Heart right ventricle (tissue), 16 donors: ENCODE data around the gene GRP. TPM values are rescaled to one million over a fixed set of nuclear protein-coding genes. Genes with fewer than 3 reads are reported as not detected.

ENCODE experiments used
- ATAC-seq, 8 donors: fragments of 200-7000 bp; cut with Tn5 transposase; one replicate each; pipeline ENCODE4 v1.9.1; 2020; ENCODE audit warnings: mild to moderate bottlenecking in 8 of 8, moderate library complexity in 8 of 8, moderate number of reproducible peaks in 1 of 8
- DNase-seq, 2 donors: peaks; one replicate each; pipeline ENCODE4 v3.0.0-alpha.2; 2020
- H3K27ac ChIP-seq, 10 donors: fragments of 200-600 bp; sonication (generic) in 2 of 10; one replicate each; pipeline versions ENCODE4 v1.5.0 to v1.8.0; 2020 to 2022; ENCODE audit warnings: mild to moderate bottlenecking in 3 of 10
- H3K27me3 ChIP-seq, 7 donors: fragments of 200-600 bp; one replicate each; pipeline ENCODE4 v1.8.0; 2021 to 2022; ENCODE audit warnings: mild to moderate bottlenecking in 2 of 7
- H3K36me3 ChIP-seq, 9 donors: fragments of 200-600 bp; sonication (generic) in 1 of 9; one replicate each; pipeline versions ENCODE4 v1.5.0 to v1.8.0; 2020 to 2022; ENCODE audit warnings: mild to moderate bottlenecking in 2 of 9
- H3K4me1 ChIP-seq, 9 donors: fragments of 200-600 bp; sonication (generic) in 1 of 9; one replicate each; pipeline versions ENCODE4 v1.5.0 to v1.8.0; 2020 to 2022; ENCODE audit warnings: mild to moderate bottlenecking in 4 of 9
- H3K4me3 ChIP-seq, 10 donors: fragments of 200-600 bp; sonication (generic) in 2 of 10; one replicate each; pipeline versions ENCODE4 v1.5.0 to v1.8.0; 2020 to 2022; ENCODE audit warnings: mild to moderate bottlenecking in 7 of 10, moderate library complexity in 2 of 10
- H3K9me3 ChIP-seq, 11 donors: fragments of 200-600 bp in 10 of 11; sonication (generic) in 2 of 11; one replicate each; pipeline versions ENCODE4 v1.5.0 to v1.8.0; 2013 to 2022; ENCODE audit warnings: mild to moderate bottlenecking in 2 of 11, control low read depth in 1 of 11, moderate library complexity in 1 of 11
- WGBS, 2 donors: extraction: QIAGEN DNeasy Blood & Tissue Kit; methylation state at CpG; one replicate each; pipeline ENCODE4 v1.1.7; 2013; ENCODE audit warnings: inconsistent platforms in 1 of 2; 5-methylcytosine and 5-hydroxymethylcytosine counted together
- intact Hi-C, 10 donors: fragments of 100-400 bp; cut with DNase I; formaldehyde crosslinking; loops; one replicate each; pipeline versions ENCODE4 v1.11.1 to v1.14.2; 2022
- polyA plus RNA-seq, 2 donors: library from polyadenylated mRNA; stranded (reverse); fragments of 200-250 nt; gene quantifications; one replicate each; pipeline ENCODE4 v1.2.3, GENCODE V29; 2013
- total RNA-seq, 10 donors: library from RNA; stranded (reverse); fragmentation: NEBNext Ultra II Directional in 3 of 10; extraction: Animal tissue kit (Norgen Biotek cat#: 25700) in 3 of 10; gene quantifications; one replicate each; pipeline versions ENCODE4 v1.2.1 to v1.2.4, GENCODE V29; 2021 to 2023
- TF ChIP-seq, protein P1 (sequence below), 9 donors: fragments of 200-600 bp; sonication (generic) in 2 of 9; IDR thresholded peaks; one replicate each; pipeline versions ENCODE4 v1.5.0 to v1.8.0; 2021 to 2022; ENCODE audit warnings: antibody characterized with exemption in 9 of 9, mild to moderate bottlenecking in 5 of 9, moderate library complexity in 1 of 9
- donor health status: Arrhythmogenic right ventricular cardiomyopathy.
- donor health status: ischemic (EF 13 %, LVEDD 7.1; RV severe dilation, severe dysfunction).
- donor health status: healthy with polysubstance abuse.
- donor health status: DM: no; HTN: yes; CAD: no.
- donor health status: DM: no; HTN: no; CAD: no.
- donor health status: ischemic (EF 25% LVEDD 6.9; RV normal size, moderate dysfunction).
- donor health status: ischemic (EF 25% LVEDD 5.7; RV mildly dilated, moderate dysfunction).
- donor health status: healthy.
- donor health status: DM: yes; HTN: yes; CAD: no.
- donor health status: Ischemic cardiomyopathy.
- donor health status: ischemic (EF 35%, LVEDD 5.7; RV mildly dilated, moderate dysfunction).
- donor health status: nonischemic (EF 11% LVEDD 7.7; RV severe dilation, severe dysfunction).
- donor health status: DM: yes; HTN: yes; CAD: no.
- donor health status: PGD.
- donor health status: ischemic (EF 29% LVEDD 5.4; RV normal size, mild dysfunction).
- donor health status: nonischemic (EF 23%, LVEDD 6.1; RV moderate dilation, normal function).

GRP gene
- total and polyA plus RNA-seq, 12 donors, result not detected

GRCh38 chr18:59278793-59279192, 58.8 kb downstream of the GRP start:
- WGBS, 2 donors, result 65 to 71% methylated on average over 5 of the region's 5 CpGs

GRCh38 chr18:59279193-59279592, 59.2 kb downstream of the GRP start:
- ATAC-seq, result no peak
- no peak overlapping the region for H3K4me3 ChIP-seq
- 59 to 64% methylated on average over 3 of the region's 3 CpGs for WGBS, 2 donors

More at GRCh38 chr18:59278793-59279192, 58.8 kb downstream of the GRP start:
- H3K4me3 ChIP-seq, result no peak overlapping the region
- DNase-seq (no peak), ATAC-seq (no peak)
- no peaks in the 10 kb centered on the region for H3K36me3 ChIP-seq
- no peak overlapping the region for H3K27ac ChIP-seq
- peaks cover 0 to 97% (median 88%) of the 10 kb centered on the region in 7 donors for H3K27me3 ChIP-seq
- H3K4me1 ChIP-seq, result peaks cover 0 to 6% (median 4%) of the 10 kb centered on the region in 9 donors
- TF ChIP-seq, protein P1, sequence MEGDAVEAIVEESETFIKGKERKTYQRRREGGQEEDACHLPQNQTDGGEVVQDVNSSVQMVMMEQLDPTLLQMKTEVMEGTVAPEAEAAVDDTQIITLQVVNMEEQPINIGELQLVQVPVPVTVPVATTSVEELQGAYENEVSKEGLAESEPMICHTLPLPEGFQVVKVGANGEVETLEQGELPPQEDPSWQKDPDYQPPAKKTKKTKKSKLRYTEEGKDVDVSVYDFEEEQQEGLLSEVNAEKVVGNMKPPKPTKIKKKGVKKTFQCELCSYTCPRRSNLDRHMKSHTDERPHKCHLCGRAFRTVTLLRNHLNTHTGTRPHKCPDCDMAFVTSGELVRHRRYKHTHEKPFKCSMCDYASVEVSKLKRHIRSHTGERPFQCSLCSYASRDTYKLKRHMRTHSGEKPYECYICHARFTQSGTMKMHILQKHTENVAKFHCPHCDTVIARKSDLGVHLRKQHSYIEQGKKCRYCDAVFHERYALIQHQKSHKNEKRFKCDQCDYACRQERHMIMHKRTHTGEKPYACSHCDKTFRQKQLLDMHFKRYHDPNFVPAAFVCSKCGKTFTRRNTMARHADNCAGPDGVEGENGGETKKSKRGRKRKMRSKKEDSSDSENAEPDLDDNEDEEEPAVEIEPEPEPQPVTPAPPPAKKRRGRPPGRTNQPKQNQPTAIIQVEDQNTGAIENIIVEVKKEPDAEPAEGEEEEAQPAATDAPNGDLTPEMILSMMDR (IDR thresholded peaks at IDR 0.05), result no peak
- no peaks in the 10 kb centered on the region for H3K9me3 ChIP-seq
- intact Hi-C loops, result no loop called here

GRCh38 chr18:59279722-59280121, 59.8 kb downstream of the GRP start:
- Histone ChIP-seq H3K9me3 (no peaks in the 10 kb centered on the region), H3K27ac (no peak overlapping the region), H3K36me3 (no peaks in the 10 kb centered on the region), H3K4me3 (no peak overlapping the region), H3K27me3 (peaks cover 0 to 97% (median 88%) of the 10 kb centered on the region in 7 donors), H3K4me1 (no peaks in the 10 kb centered on the region)
- TF ChIP-seq, protein P1 (IDR thresholded peaks at IDR 0.05), result no peak
- DNase-seq, result no peak
- intact Hi-C loops, result no loop called here
- 47 to 53% methylated on average over 1 of the region's 1 CpG for WGBS, 2 donors
- no peak for ATAC-seq

More at GRCh38 chr18:59279193-59279592, 59.2 kb downstream of the GRP start:
- H3K36me3 ChIP-seq, result no peaks in the 10 kb centered on the region
- H3K9me3 ChIP-seq, result no peaks in the 10 kb centered on the region
- DNase-seq, result no peak
- TF ChIP-seq, protein P1 (IDR thresholded peaks at IDR 0.05), result no peak
- intact Hi-C loops, result no loop called here
- no peak overlapping the region for H3K27ac ChIP-seq
- peaks cover 0 to 2% (median 0%) of the 10 kb centered on the region in 9 donors for H3K4me1 ChIP-seq
- peaks cover 0 to 97% (median 88%) of the 10 kb centered on the region in 7 donors for H3K27me3 ChIP-seq

Other genes starting within 250 kb of the GRP start
- 10 to 100 TPM; 13.8 to 30.0 (median 21.0) TPM for gene SEC11C, start 80.3 kb upstream of the GRP start, total RNA-seq
- 10 to 100 TPM; 13.1 to 63.0 TPM for gene SEC11C, start 80.3 kb upstream of the GRP start, polyA plus RNA-seq
- not detected for gene RAX, start 53.3 kb downstream of the GRP start, total RNA-seq
- not detected for gene RAX, start 53.3 kb downstream of the GRP start, polyA plus RNA-seq
- gene CPLX4, start 98.5 kb downstream of the GRP start, total RNA-seq, result under 1 TPM in 1 of 10 donors, not detected in 9; 0.11 TPM
- not detected for gene CPLX4, start 98.5 kb downstream of the GRP start, polyA plus RNA-seq
- 10 to 100 TPM; 48.1 to 69.0 (median 56.1) TPM for gene LMAN1, start 139.1 kb downstream of the GRP start, total RNA-seq
- gene LMAN1, start 139.1 kb downstream of the GRP start, polyA plus RNA-seq, result 10 to 100 TPM; 18.5 to 27.7 TPM